Psoas muscle (tissue), 8 donors: Measurements from ENCODE around the gene FAM149A. TPM values are rescaled to one million over a fixed set of nuclear protein-coding genes. Genes with fewer than 3 reads are reported as not detected.
A peak's percentile ranks its signal among the peaks of the same experiment; 100 is the strongest.

Source experiments
- ATAC-seq, 4 donors: fragments of 200-7000 bp; cut with Tn5 transposase; one replicate each; pipeline ENCODE4 v1.9.1; 2020; ENCODE audit warnings: moderate library complexity in 3 of 4, mild to moderate bottlenecking in 2 of 4
- DNase-seq, 2 donors: peaks; one replicate each; pipeline ENCODE4 v3.0.0-alpha.2; 2020
- H3K27ac ChIP-seq: fragments of 200-600 bp; one replicate; pipeline ENCODE4 v1.8.0; 2022
- H3K27me3 ChIP-seq, 3 donors: fragments of 200-600 bp in 1 of 3; one replicate each; pipeline versions ENCODE4 v1.6.1 to v1.8.0; 2013 to 2022; ENCODE audit warnings: low read length in 2 of 3, mild to moderate bottlenecking in 2 of 3, moderate library complexity in 1 of 3; ENCODE audit not compliant: insufficient read depth in 3 of 3
- H3K36me3 ChIP-seq, 2 donors: fragments of 200-600 bp in 1 of 2; one replicate each; pipeline versions ENCODE4 v1.6.1 to v1.8.0; 2013 to 2022; ENCODE audit warnings: low read depth in 1 of 2, mild to moderate bottlenecking in 1 of 2, moderate library complexity in 1 of 2; ENCODE audit not compliant: insufficient read depth in 1 of 2
- H3K4me1 ChIP-seq: fragments of 200-600 bp; one replicate; pipeline ENCODE4 v1.8.0; 2022
- H3K4me3 ChIP-seq: fragments of 200-600 bp; one replicate; pipeline ENCODE4 v1.8.0; 2022; ENCODE audit warnings: mild to moderate bottlenecking
- H3K9me3 ChIP-seq: fragments of 200-600 bp; one replicate; pipeline ENCODE4 v1.8.0; 2022
- WGBS, 3 donors: extraction: QIAGEN DNeasy Blood & Tissue Kit; methylation state at CpG; one replicate each; pipeline versions ENCODE4 v1.1.6 to v1.1.7; 2013; 5-methylcytosine and 5-hydroxymethylcytosine counted together
- intact Hi-C, 2 donors: fragments of 100-400 bp; cut with DNase I; formaldehyde crosslinking; loops; one replicate each; pipeline versions ENCODE4 v1.11.0 to v1.14.2; 2022
- polyA plus RNA-seq, 3 donors: library from polyadenylated mRNA; stranded (reverse); fragments of 200-250 nt; gene quantifications; one replicate each; pipeline ENCODE4 v1.2.3, GENCODE V29; 2013
- total RNA-seq, 4 donors: library from RNA; stranded (reverse); fragmentation: NEBNext Ultra II Directional in 2 of 4; extraction: Animal tissue kit (Norgen Biotek cat#: 25700) in 2 of 4; gene quantifications; one replicate each; pipeline versions ENCODE4 v1.2.1 to v1.2.4, GENCODE V29; 2021 to 2023
- TF ChIP-seq, protein P1 (sequence below): fragments of 200-600 bp; IDR thresholded peaks from one replicate; pipeline ENCODE4 v1.8.0; 2022; ENCODE audit warnings: antibody characterized with exemption
- donor health status: healthy with polysubstance abuse.
- donor health status: DM: no; HTN: no; CAD: no; lungs with moderate emphysema.
- donor health status: Bipolar disorder and iron deficiency.
- donor health status: healthy.
- donor health status: DM: yes; HTN: yes; CAD: no.
- donor health status: DM: no; HTN: no; CAD: no.
- donor health status: DM: no; HTN: no; CAD: no.
- donor health status: DM: yes; HTN: yes; CAD: no.

Gene FAM149A
- total and polyA plus RNA-seq, 7 donors = 1.0 to 9.0 (median 5.8) TPM

DNA sequence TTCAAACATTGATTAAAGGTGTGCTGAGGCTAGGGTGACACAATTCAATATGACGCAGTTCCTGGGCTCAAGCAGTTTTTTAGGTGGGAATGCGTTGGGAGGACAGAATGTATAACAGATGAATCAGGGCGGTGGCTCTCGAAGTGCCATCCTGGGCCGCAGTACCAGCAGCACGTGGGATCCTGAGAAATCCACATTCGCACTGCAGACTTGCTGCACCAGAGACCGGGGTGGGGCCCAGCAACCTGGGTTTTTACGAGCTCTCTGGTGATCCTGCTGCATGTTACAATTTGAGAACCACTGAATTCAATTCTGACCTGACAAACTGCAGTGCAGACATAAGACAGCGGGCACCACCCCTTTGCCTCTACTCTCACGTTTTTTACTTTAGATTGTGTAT, 30.4 kb downstream of the FAM149A start:
- intact Hi-C loops = loop anchor here in 1 of 2 donors (5.0 kb wide), 1 partner anchor 68 kb away; the partner anchor contains the start of gene TLR3
- 92 to 96% (median 96%) methylated on average over 11 of the region's 11 CpGs for WGBS, 3 donors

DNA sequence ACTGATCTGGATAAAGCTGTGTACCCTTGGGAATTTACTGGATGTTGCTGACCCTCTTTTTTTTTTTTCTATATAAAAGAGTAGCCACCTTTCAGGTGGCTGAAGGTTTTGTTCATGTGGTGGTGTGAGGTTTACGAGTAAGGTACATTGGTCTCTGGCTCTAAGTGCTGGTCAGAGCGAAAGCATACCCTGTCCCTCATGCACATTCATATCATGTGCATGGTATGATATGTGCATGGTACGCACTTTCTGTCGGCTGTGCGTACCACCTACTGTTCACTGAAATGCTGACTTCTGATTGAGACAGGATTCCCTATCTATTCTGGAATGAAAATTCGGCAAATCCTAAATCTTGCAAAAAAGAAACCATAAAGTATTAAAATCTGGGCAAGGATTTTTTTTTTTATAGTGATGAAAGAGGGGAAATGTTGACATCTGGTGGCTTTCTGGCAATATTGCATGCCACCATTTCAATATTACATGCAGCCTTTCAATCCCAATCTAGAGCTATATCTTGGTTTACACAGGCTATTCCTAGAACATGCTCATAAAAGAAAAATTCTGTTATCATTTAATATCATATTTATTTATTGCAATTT, 32.8 kb downstream of the FAM149A start:
- ATAC-seq (peak in 1 of 4 donors; percentile 43), DNase-seq (no peak)
- no peak overlapping the region for H3K27ac ChIP-seq
- 54 to 73% (median 59%) methylated on average over 6 of the region's 6 CpGs for WGBS, 3 donors
- intact Hi-C loops = loop anchor here in 1 of 2 donors (5.0 kb wide), 1 partner anchor 70 kb away; the partner anchor contains the start of gene TLR3
- no peaks in the 10 kb centered on the region for H3K27me3 ChIP-seq
- H3K9me3 ChIP-seq = no peaks in the 10 kb centered on the region
- no peak overlapping the region for H3K4me3 ChIP-seq
- no peaks in the 10 kb centered on the region for H3K36me3 ChIP-seq
- TF ChIP-seq, protein P1, sequence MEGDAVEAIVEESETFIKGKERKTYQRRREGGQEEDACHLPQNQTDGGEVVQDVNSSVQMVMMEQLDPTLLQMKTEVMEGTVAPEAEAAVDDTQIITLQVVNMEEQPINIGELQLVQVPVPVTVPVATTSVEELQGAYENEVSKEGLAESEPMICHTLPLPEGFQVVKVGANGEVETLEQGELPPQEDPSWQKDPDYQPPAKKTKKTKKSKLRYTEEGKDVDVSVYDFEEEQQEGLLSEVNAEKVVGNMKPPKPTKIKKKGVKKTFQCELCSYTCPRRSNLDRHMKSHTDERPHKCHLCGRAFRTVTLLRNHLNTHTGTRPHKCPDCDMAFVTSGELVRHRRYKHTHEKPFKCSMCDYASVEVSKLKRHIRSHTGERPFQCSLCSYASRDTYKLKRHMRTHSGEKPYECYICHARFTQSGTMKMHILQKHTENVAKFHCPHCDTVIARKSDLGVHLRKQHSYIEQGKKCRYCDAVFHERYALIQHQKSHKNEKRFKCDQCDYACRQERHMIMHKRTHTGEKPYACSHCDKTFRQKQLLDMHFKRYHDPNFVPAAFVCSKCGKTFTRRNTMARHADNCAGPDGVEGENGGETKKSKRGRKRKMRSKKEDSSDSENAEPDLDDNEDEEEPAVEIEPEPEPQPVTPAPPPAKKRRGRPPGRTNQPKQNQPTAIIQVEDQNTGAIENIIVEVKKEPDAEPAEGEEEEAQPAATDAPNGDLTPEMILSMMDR = peak; percentile 61
- no peaks in the 10 kb centered on the region for H3K4me1 ChIP-seq

More for the DNA sequence above, 30.4 kb downstream of the FAM149A start:
- no peak for DNase-seq
- H3K27ac ChIP-seq = no peak overlapping the region
- H3K9me3 ChIP-seq = no peaks in the 10 kb centered on the region
- H3K4me3 ChIP-seq = no peak overlapping the region
- H3K27me3 ChIP-seq = no peaks in the 10 kb centered on the region
- no peak for ATAC-seq
- no peaks in the 10 kb centered on the region for H3K36me3 ChIP-seq
- H3K4me1 ChIP-seq = no peaks in the 10 kb centered on the region
- TF ChIP-seq, protein P1 = no peak

DNA sequence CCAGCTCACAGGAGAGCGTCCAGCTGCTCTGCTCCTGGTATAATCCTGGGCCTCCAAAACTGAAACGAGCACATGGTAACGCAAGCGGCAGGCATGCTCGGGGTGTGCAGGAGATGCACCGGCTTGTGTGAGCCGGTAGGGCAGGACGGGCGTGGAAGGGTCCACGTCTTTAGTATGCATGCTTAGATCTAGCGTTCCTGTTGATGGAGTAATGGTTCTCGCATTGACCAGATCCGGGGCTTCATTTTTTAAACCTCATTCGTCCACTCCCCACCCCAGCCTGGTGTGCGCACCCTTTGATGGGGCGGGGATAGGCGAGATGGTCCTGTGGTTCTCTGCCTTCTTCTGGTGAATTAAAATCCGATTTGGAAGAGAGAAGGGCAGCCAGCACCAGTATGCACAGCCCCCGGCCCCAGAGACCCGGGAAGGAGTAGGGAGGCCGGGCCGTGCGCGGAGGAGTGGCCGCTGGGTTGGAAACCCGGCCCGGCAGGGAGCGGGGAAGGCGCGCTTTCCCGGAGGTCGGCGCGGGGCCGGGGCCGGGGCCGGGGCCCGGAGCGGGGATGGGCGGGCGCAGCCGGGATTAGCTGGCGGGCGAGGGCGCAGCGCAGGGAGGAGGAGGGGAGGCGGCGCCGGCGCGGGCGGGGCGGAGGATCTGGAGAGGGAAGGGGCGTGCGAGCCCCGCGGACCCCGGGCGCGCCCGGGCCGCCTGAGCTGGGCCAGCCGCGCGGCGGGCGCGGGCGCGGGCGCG, 39.9 kb downstream of the FAM149A start:
- Histone ChIP-seq H3K27me3 (no peaks in the 10 kb centered on the region), H3K36me3 (no peaks in the 10 kb centered on the region), H3K9me3 (no peaks in the 10 kb centered on the region), H3K27ac (peak overlapping the region; percentile 56), H3K4me1 (no peaks in the 10 kb centered on the region), H3K4me3 (peak overlapping the region; percentile 71)
- intact Hi-C loops = no loop called here
- TF ChIP-seq, protein P1 = peak; percentile 10
- DNase-seq = peak; percentile 71 to 72
- WGBS, 3 donors = 1 to 4% (median 1%) methylated on average over 25 to 69 of the region's 72 CpGs
- peak; percentile 57 to 81 (median 72) for ATAC-seq

DNA sequence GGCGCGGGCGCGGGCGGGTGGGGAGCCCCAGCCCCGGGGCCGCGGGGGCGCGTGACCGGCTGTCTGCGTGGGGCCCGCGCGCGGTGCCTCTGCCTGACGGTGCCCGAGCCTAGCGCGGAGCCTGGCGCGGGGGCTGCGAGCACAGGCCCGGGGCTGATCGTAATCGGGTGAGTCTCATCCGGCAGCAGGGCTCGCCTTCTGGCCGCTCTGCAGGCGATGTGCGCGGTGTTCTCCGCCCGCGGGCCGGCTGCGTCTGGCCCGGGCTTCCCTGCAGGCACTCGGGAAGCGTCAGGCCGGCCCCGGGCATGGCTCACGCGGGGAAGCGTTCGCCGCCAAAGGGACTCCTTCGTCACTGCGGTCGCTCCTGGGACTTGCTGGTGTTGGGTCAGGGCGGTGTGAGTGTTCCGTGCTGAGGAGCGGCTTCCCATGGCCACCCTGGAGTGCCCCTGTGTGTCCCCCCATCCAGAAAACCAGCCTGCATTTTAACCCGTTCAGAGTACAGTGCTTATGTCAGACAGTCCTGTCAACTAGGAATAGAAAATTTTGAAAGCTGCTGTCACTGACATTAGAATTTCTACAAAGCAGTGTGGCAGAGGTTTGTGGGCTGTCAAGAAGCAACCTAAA, 40.6 kb downstream of the FAM149A start:
- peak overlapping the region; percentile 67 for H3K27ac ChIP-seq

More for the DNA sequence above, 40.6 kb downstream of the FAM149A start:
- Histone ChIP-seq H3K4me1 (no peaks in the 10 kb centered on the region), H3K9me3 (no peaks in the 10 kb centered on the region), H3K4me3 (peak overlapping the region; percentile 71), H3K36me3 (no peaks in the 10 kb centered on the region), H3K27me3 (no peaks in the 10 kb centered on the region)
- intact Hi-C loops = no loop called here
- WGBS, 3 donors = 0 to 1% (median 1%) methylated on average over 25 to 54 of the region's 54 CpGs
- DNase-seq (peak; percentile 67 to 74), ATAC-seq (peak; percentile 74 to 83 (median 77))
- TF ChIP-seq, protein P1 = no peak
